Fibroblast of lung (primary cell): ENCODE data around the gene AP4S1.

ENCODE experiments used
- EZH2 ChIP-seq: IDR thresholded peaks from 2 replicates; pipeline ENCODE4 v1.5.1; 2012; ENCODE audit warnings: low read length, control low read depth, mild to moderate bottlenecking; ENCODE audit errors: missing control alignments
- TF ChIP-seq, protein P1 (sequence below), 2 donors: IDR thresholded peaks in 1 of 2; conservative IDR thresholded peaks in 1 of 2; 1 replicate in 1 of 2; 2 replicates in 1 of 2; pipeline ENCODE4 v1.5.1; 2011 to 2012; ENCODE audit warnings: low read length in 2 of 2, control low read depth in 1 of 2, inconsistent platforms in 1 of 2, low read depth in 1 of 2, mild to moderate bottlenecking in 1 of 2

DNA sequence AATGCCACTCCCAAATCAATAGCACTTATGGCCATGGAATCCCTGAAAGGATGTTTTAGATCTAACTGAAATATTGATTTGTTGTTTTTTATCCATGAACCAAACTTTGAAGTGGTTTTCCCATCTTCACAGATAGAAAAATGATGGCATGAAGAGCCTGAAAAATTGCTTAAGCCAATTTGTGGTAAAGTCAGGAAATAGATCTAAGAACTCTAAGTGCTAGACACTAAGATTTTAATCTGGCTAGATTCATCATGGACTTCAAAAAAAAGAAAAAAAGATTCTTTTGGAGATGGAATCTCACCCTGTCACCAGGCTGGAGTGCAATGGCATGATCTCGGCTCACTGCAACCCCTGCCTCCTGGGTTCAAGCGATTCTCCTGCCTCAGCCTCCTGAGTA, 45.7 kb downstream of the AP4S1 start:
- TF ChIP-seq, protein P1, sequence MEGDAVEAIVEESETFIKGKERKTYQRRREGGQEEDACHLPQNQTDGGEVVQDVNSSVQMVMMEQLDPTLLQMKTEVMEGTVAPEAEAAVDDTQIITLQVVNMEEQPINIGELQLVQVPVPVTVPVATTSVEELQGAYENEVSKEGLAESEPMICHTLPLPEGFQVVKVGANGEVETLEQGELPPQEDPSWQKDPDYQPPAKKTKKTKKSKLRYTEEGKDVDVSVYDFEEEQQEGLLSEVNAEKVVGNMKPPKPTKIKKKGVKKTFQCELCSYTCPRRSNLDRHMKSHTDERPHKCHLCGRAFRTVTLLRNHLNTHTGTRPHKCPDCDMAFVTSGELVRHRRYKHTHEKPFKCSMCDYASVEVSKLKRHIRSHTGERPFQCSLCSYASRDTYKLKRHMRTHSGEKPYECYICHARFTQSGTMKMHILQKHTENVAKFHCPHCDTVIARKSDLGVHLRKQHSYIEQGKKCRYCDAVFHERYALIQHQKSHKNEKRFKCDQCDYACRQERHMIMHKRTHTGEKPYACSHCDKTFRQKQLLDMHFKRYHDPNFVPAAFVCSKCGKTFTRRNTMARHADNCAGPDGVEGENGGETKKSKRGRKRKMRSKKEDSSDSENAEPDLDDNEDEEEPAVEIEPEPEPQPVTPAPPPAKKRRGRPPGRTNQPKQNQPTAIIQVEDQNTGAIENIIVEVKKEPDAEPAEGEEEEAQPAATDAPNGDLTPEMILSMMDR (conservative IDR thresholded peaks at IDR 0.05 in 1 of 2, IDR thresholded peaks at IDR 0.05 in 1 of 2; ENCODE audit: low read depth in 1 of 2, low read length in 2 of 2) = no peak
- TF ChIP-seq EZH2 = no peak
